GM15510 (cell line): ENCODE data around the gene FOXO6.

Source experiments
- POLR2A ChIP-seq: IDR thresholded peaks from 3 replicates; pipeline ENCODE4 v1.6.1; 2011; ENCODE audit warnings: borderline replicate concordance; ENCODE audit not compliant: insufficient read length; ENCODE audit errors: extremely low read depth

FOXO6 gene

DNA sequence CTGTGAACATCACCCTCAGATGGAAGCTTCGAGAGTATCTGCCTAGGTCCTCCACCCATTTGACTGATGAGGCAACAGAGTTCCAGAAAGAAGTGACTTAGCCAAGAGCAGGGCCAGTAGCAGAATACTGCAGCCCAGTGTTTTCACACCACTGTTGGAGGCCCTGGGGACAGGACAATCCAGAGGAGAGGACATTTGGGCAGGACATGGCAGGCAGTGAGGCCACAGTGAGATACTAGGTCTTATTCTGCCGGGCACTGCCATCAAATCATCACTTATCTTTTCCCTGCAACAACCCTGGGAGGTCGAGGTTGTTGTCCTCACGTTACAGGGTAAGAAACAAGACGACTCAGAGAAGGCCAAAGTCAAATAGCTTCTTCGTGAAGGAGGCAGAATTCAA is 5.5 kb upstream of the FOXO6 start:
- no peak for TF ChIP-seq POLR2A

DNA sequence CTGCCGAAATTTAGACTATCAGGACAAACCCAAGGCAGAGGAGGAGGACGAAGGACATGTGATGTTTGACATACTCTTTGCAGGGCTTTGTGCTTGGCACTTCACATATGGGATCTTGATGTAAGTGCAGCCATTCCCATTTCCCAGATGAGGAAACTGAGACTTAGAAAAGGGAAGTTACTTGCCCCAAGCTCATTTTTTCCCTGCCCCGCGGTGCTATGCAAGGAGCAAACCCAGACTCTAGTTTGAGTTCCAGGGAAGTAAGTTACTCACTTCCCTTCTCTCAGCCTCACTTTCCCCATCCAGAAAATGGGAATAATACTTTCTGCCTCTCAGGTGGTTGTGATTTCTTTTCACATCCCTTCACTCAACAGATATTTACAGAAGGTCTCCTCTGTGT is 4.5 kb upstream of the FOXO6 start:
- TF ChIP-seq POLR2A = no peak

DNA sequence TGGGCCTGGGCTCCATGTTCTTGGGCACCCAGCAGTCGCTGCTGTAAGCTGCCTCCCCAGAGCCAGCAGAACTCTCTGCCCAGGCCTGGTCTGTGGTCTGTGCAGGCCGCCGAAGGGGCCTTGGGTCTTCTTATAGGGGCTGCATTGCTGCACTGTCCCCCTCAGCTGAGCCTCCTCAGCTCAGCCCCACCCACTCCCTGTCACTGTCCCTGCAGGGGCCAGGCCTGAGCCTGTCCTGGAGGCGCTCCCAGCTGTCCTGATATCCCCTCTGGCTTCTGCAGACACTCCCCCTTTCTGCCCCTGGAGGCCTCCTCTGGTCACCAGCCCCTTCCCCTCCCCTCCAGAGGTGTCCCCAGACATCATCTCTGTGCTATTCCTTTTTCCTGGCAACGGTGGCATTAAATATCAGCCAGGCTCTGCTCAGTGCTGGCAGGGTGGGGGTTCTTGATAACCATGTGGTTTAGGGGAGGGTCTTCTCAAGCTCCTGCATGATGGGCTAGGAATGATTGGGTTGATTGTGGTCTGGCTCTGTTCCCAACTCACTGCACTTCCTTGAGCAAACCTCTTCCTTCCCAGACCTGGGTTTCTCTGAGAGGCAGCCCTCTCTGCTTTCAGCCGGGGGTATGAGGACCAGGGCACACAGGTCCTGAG is 3.7 kb upstream of the FOXO6 start:
- TF ChIP-seq POLR2A = no peak

DNA sequence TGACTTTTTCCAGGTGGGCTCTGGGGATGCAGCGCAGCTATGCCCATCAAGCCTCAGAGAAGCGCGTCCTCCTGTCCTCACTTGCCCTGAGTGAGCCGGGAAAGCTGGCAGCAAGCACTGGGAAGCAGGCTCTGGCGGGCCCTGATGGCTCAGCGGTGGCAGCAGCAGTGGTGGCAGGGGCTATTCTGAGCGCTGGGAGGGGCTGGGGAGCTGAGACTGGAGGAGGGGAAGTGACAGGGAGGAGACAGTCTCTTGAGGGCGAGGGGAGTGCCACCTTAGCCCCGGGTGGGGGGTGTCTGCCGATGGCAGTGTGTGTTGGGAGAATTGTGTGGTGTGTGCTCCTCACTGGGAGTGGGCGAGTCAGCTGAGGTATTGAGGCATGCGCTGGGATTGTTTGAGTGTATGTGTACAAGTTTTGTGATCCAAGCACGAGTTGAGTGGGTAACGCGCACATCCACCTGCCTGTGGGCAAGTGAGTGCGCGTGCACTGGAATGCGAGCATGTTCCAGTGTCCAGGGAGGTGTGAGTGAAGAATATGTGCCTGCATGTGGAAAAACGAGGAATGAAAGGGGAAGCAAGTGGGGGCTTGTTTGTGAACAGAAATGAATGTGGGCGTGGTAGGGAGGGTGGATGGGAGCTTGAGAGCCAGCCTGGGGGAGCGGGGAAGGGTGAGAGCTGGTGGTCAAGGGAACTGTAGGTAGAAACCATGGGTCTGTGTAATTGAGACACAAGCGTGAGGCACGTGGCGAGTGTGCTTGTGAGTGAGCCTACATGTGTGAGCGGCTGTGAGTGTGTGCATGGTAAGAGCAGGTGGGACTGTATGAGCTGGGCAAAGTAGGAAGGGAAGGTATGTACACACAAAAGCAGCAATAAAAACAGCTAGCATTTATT is 2.9 kb upstream of the FOXO6 start:
- no peak for TF ChIP-seq POLR2A

DNA sequence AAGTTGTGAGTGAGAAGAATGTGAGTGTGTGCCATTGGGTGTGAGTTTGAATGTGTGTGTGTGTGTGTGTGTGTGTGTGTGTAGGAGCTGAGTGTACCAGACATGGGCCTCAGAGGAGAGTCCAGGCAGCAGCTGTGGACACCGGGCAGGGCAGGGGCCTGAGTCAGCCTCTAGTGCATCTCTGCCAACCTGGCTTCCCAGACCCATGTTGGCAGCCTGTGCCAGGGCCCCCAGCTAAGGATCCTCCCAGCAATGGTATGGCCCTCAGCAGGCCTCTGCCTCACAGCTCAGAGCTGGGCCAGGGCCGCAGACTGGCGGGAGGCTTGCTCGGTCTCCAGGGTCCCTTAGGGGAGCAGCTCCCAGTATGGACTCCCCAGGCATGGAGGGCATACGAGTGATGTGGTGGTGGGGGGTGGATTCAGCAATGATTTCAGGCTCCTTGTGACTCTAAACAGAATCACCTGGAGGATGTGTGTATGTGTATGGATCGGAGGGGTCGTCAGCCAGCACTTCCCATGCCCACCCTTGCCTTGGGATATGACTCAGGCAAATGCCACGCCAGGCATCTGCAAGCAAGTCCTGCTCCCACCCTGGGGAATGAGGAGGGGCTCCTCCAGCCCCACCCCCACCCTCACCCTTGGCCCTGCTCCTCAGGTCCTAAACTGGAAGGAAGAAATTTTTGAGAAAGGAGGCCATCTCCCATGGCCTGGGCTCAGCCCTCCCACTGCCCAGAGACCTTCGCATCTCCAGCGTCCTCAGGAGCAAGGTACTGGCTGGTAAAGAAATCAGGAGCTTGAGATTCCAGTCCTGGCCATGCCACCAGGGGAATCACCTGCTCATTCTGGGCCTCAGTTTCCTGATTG is 1.8 kb upstream of the FOXO6 start:
- no peak for TF ChIP-seq POLR2A

DNA sequence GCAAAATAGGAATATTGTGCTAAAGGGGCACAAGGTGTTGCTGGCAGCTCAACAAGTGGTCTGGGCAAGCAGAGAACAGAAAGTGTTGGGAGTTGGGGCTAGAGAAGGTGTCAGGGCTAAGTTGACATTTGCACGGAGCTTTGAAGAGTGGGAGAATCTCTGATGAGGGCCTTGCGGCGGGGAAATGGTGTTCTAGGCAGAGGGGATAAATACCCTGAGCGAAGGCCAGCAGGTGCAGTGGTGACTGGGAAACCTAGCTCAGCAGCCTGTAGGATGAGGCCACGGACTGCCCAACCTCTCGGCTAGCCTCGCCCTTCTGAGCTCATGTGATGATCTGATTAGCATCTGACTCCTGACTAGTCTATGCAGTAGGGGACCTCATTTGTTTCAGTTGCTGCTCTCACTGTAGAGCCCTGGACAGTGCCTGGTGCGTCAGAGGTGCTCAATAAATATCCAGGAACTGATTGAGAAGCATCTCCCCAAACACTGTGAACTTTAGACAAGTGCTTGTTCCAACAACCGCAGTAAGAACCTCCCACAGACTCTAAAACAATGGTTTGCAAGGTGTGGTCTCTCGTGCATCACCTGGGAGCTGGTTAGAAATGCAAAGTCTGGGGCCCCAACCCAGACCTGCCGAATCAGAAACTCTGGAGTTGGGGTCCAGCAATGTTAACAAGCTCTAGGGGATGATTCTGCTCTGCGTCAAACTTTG is 1.0 kb upstream of the FOXO6 start:
- TF ChIP-seq POLR2A = no peak

DNA sequence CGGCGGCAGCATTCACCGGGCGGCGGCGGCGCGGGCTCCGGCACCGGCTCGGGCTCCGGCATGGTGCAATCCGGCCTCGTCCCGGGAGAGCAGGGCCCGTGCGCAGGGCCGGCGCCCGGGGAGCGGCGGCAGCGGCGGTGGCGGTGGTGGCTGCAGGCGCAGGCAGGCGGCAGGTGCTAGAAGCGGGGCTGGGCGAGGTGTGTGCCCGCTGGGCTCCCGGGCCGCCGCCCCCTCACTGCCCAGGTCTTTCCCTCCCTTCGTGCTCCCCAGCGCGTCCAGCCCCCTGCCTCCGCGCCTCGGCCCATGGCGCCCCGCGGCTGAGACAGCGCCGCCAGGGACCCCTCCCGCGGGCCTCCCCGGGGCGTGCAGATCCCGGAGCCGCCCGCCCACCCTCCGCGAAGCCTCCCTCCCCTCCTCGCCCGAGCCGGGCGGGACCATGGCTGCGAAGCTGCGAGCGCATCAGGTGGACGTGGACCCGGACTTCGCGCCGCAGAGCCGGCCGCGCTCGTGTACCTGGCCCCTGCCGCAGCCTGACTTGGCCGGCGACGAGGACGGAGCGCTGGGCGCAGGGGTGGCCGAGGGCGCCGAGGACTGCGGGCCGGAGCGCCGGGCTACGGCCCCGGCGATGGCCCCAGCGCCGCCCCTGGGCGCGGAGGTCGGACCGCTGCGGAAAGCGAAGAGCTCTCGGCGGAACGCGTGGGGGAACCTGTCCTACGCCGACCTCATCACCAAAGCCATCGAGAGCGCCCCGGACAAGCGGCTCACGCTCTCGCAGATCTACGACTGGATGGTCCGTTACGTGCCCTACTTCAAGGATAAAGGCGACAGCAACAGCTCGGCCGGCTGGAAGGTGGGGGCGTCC is 492 bp downstream of the FOXO6 start:
- TF ChIP-seq POLR2A = no peak

DNA sequence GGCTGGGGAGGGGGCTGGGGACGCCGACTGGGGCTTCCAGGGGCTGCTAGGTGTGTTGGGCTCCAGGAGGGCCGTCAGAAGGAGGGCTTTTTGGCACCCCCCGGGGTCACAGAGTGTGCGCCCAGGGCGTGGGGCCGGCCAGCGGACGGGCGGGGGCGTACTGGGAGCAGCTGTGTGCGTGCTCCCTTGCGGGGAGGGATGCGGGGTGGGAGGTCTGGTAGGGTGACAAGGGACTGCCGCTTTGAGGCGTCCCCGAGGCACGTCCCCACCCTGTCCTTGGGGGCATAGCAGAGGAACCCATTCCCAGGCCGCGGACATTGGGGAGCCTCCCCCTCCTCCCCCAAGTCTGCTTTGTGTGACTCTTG is 1.1 kb downstream of the FOXO6 start:
- no peak for TF ChIP-seq POLR2A

DNA sequence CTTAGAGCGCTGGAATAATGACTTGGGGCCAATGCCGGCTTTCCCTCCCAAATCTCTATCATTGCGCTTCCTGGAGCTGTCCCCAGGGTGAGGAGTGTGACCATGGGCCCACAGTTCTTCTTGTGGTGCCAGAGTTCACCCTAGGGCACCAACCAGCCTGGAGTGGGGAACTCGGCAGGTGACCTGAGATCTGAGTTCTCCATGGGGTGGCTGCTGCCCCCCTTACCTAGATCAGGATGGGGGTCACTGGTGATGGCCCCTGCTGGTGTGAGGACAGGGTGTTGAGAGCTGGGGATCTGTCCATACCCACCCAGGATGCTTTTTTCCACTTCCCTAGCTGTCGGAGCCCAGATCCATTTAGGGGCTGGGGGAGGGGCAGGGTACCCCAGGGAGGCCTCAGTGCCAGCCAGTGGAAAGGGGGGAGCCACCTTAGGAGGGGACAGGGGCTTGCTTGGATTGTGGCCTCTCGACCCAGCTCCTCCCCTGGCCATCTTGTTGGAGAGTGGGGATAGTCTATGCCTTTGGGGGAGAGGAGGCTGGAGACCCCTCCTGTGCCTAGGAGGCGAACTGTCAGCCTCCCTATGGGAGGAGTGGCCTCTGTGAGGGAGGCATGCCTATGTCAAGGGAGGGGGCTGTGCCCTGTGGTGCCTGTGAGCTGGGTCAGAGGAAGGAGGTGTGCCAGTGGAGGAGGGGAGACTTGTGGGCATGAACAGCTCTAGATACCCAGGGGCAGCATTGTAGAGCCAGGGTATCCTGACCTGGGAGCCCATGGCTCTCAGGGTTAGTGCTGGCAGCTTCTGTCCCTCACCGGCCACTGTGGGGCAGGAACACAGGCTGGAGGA is 1.7 kb downstream of the FOXO6 start:
- TF ChIP-seq POLR2A = no peak

DNA sequence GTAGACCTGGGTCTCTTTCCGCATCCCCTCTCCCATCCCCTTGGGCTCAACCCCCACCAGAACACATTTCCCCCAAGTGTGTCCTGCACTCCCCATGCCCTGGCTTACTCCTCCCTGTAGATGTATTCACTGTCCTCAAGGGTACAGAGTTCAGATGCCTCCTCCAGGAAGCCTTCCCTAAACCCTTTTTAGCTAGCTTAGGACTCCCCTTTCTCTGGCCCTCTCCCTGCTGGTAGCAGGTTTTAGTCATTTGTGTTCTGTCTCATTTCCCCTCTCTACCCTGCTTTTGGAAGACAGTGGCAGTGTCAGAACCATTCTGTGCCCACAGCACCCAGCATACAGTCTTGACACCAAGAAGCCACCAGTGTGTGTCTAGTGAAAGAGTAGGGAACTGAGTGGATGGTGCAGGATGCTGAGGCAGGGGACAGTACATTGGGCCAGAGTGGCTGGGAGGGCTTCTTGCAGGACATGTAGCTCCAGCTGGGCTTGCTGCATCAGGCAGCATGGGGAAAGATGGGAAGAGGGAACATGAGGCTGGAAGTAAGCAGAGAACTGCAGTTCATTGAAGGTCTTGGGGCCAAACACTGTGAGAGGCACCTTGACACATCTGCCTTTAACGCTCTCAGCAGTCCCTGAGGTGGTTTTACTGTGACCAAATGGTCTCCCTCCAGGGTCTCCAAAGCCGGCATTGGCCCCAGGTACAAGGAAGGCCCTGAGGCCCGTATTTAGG is 2.5 kb downstream of the FOXO6 start:
- no peak for TF ChIP-seq POLR2A

DNA sequence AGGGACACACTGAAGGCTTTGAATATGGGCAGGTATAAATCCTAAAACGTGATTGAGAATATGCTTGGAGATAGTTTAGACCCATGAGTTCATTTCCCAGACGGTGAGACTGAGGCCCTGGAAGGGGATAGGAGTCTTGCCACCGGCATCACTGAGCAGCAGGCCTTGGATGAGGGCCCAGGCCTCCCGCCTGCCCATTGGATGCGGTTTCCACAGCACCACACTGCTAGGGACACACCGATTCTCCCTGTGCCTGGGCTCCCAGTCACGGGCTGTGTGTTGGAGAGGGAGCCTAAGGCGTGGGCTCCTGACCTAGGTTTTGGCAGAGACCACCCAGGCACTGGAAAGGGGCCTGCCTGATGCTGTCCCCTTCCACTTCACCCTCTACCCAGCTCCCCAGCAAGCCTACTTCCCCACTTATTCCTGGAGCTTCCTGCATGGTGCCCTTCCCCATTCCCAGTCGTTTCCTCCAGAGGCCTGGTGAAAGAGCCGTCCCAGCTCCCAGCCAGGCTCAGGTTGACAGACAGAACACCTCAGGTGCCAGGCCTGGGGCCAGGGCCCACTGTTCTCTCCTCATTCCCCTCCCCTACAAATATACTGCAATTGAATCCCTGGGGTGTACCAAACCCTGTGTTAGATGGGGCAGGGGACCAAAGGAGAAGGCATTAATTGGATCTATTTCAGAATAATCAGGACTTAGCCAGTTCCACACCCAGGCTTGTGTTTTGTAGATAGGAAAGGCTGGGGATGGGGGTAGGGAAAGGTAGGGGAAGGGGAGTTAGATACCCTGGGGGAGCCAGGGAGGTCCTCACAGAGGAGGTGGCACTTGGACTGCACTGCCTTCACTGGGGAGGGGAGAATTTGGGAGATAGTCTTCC is 3.4 kb downstream of the FOXO6 start:
- no peak for TF ChIP-seq POLR2A

DNA sequence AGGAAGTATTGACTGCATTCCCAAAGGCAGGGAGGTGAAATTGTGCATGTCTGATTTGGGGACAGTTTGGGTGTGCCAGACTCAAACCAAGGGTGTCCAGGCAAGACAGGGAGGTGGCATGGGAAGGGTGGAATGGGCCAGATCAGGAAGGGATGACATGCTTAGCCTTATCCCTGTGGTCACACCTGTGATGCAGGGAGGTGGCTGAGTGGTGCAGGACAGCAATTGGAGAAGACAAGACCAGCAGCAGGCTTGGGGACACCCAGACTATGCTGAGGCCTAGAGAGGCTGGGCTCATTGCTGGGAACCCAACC is 4.0 kb downstream of the FOXO6 start:
- no peak for TF ChIP-seq POLR2A

DNA sequence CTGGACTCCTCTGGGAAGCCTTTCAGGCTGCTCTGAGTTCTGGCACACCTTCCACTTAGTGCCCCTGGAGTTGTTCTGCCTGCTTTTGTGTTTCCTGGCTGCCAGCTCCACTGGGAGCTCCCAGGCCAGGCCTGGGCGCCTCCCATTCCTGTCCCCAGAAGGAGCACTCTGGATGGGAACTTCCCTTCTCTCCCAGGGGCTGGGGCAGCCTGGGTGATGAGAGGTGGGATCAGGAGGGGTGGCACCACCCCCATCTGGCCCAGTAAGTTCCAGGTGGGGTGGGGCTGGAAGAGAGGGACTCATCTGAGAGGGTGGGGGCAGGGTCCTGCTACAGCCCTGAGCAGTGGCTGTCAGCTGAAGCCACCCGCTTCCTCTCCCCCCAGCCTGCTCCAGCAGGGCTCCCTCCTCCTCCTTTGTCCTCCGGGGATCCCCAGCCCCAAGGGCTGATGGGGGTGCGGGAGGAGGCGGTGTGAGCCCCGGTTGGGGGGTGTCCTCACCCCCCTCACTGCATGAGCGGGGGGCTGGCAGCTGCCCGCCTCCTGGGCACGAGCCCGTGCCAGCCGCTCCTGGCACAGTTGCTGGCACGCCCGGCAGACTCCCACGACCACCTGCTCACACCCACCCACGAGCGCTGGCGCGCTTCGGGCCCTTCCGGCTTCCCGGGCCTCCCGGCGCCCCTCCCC is 4.7 kb downstream of the FOXO6 start:
- TF ChIP-seq POLR2A = peak; percentile 32
